Liver (tissue), 9 donors: Measurements from ENCODE around the gene OTUD5. TPM values are rescaled to one million over a fixed set of nuclear protein-coding genes. Genes with fewer than 3 reads are reported as not detected.
"Not testable (repeated sequence)": the region's sequence is repeated elsewhere in the genome, so short reads cannot be mapped to it uniquely, and the experiment has no call there.

Source experiments
- DNase-seq: peaks from one replicate; pipeline ENCODE4 v3.0.0-alpha.2; 2017; ENCODE audit warnings: low spot score
- H3K27ac ChIP-seq, 2 donors: one replicate each; pipeline ENCODE4 v1.7.0; 2013; ENCODE audit warnings: inconsistent platforms in 2 of 2, low read length in 2 of 2, control low read depth in 1 of 2, low read depth in 1 of 2, mild to moderate bottlenecking in 1 of 2
- H3K27me3 ChIP-seq, 4 donors: one replicate each; pipeline versions ENCODE4 v1.6.1 to v1.7.0; 2013; ENCODE audit warnings: low read length in 3 of 4, inconsistent platforms in 1 of 4, mild to moderate bottlenecking in 1 of 4, moderate library complexity in 1 of 4; ENCODE audit not compliant: control insufficient read depth in 4 of 4, insufficient read depth in 4 of 4
- H3K36me3 ChIP-seq, 4 donors: one replicate each; pipeline versions ENCODE4 v1.6.1 to v1.7.0; 2013; ENCODE audit warnings: low read length in 3 of 4, mild to moderate bottlenecking in 3 of 4, low read depth in 1 of 4, moderate library complexity in 1 of 4; ENCODE audit not compliant: control insufficient read depth in 4 of 4, insufficient read depth in 3 of 4
- H3K4me1 ChIP-seq, 4 donors: one replicate each; pipeline versions ENCODE4 v1.6.1 to v1.7.0; 2013; ENCODE audit warnings: low read length in 3 of 4, mild to moderate bottlenecking in 3 of 4, moderate library complexity in 1 of 4; ENCODE audit not compliant: control insufficient read depth in 4 of 4, insufficient read depth in 4 of 4
- H3K4me3 ChIP-seq, 3 donors: one replicate each; pipeline versions ENCODE4 v1.6.1 to v1.7.0; 2013; ENCODE audit warnings: low read length in 3 of 3, control low read depth in 1 of 3, low read depth in 1 of 3, mild to moderate bottlenecking in 1 of 3
- H3K9ac ChIP-seq, 2 donors: one replicate each; pipeline ENCODE4 v1.7.0; 2013; ENCODE audit warnings: low read length in 2 of 2, mild to moderate bottlenecking in 2 of 2, moderate library complexity in 2 of 2, control low read depth in 1 of 2, low read depth in 1 of 2
- H3K9me3 ChIP-seq, 4 donors: one replicate each; pipeline versions ENCODE4 v1.6.1 to v1.7.0; 2013; ENCODE audit warnings: low read length in 3 of 4; ENCODE audit not compliant: control insufficient read depth in 4 of 4
- CTCF ChIP-seq: fragments of 150-350 bp; IDR thresholded peaks from 2 replicates; pipeline ENCODE4 v1.5.1; 2017; ENCODE audit warnings: improper control_type of control experiment, low read depth, low read length; ENCODE audit not compliant: missing input control
- EGR1 ChIP-seq, 2 donors: IDR thresholded peaks; 2 replicates each; pipeline ENCODE4 v1.6.1; 2016 to 2018; ENCODE audit warnings: antibody characterized with exemption in 2 of 2, low read depth in 2 of 2
- FOXA2 ChIP-seq: IDR thresholded peaks from 2 replicates; pipeline ENCODE4 v1.6.1; 2016; ENCODE audit warnings: antibody characterized with exemption
- GABPA ChIP-seq, 2 donors: IDR thresholded peaks in 1 of 2; conservative IDR thresholded peaks in 1 of 2; 2 replicates each; pipeline ENCODE4 v1.6.1; 2016; ENCODE audit warnings: antibody characterized with exemption in 2 of 2, mild to moderate bottlenecking in 1 of 2, moderate library complexity in 1 of 2
- HNF4A ChIP-seq, 2 donors: conservative IDR thresholded peaks; 2 replicates each; pipeline ENCODE4 v1.6.1; 2016; ENCODE audit warnings: antibody characterized with exemption in 2 of 2, mild to moderate bottlenecking in 2 of 2
- MAX ChIP-seq: IDR thresholded peaks from 2 replicates; pipeline ENCODE4 v1.6.1; 2016; ENCODE audit warnings: antibody characterized with exemption
- RAD21 ChIP-seq, 2 donors: IDR thresholded peaks; 2 replicates each; pipeline ENCODE4 v1.6.1; 2016; ENCODE audit warnings: antibody characterized with exemption in 2 of 2, mild to moderate bottlenecking in 2 of 2
- REST ChIP-seq: IDR thresholded peaks from 2 replicates; pipeline ENCODE4 v1.6.1; 2016; ENCODE audit warnings: antibody characterized with exemption, mild to moderate bottlenecking
- SP1 ChIP-seq: IDR thresholded peaks from 2 replicates; pipeline ENCODE4 v1.6.1; 2018; ENCODE audit warnings: antibody characterized with exemption, mild to moderate bottlenecking
- whole genome bisulfite sequencing: extraction: QIAGEN DNeasy Blood & Tissue Kit; methylation state at CpG from one replicate; pipeline ENCODE4 v1.1.7; 2013; 5-methylcytosine and 5-hydroxymethylcytosine counted together
- polyA plus RNA-seq, 2 donors: library from polyadenylated mRNA; stranded (reverse) in 1 of 2; unstranded in 1 of 2; fragments of 200-250 nt in 1 of 2; fragments of >200 nt in 1 of 2; fragmentation: Nextera tagmentation in 1 of 2; extraction: Ambion mirVana in 1 of 2; gene quantifications; one replicate each; pipeline versions ENCODE4 v1.2.1 to v1.2.3, GENCODE V29; 2013 to 2015
- total RNA-seq, 2 donors: library from RNA; depleted of rRNA; stranded (reverse); fragments of >200 nt; gene quantifications; one replicate each; pipeline ENCODE4 v1.2.3, GENCODE V29; 2014
- donor health status: healthy.
- donor health status: healthy.
- donor health status: healthy.
- donor health status: healthy.
- donor health status: healthy.

OTUD5 gene
- total and polyA plus RNA-seq, 4 donors = 9.3 to 29.3 (median 17.9) TPM

DNA sequence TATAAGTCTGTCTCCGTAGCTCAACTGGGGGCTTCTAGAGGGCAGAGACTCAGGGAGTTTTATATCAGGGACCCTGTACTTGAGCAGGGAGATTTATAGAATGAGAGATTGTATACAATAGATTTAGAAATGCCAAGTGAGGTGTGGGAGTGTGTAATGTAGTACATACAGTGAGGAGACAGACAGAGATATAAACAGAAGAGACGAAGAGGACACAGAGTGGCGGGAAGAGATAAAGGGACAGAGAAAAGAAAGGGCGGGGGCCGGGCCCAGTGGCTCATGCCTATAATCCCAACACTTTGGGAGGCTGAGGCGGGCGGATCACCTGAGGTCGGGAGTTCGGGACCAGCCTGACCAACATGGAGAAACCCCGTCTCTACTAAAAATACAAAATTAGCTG, 22.9 kb upstream of the OTUD5 start:
- not testable (repeated sequence) for DNase-seq, H3K4me1 ChIP-seq, H3K9ac ChIP-seq, H3K4me3 ChIP-seq, H3K27ac ChIP-seq, H3K9me3 ChIP-seq, H3K27me3 ChIP-seq
- WGBS = 94% methylated on average over 3 of the region's 10 CpGs
- H3K36me3 ChIP-seq = peaks cover 15 to 54% (median 24%) of the 10 kb centered on the region in 4 donors

DNA sequence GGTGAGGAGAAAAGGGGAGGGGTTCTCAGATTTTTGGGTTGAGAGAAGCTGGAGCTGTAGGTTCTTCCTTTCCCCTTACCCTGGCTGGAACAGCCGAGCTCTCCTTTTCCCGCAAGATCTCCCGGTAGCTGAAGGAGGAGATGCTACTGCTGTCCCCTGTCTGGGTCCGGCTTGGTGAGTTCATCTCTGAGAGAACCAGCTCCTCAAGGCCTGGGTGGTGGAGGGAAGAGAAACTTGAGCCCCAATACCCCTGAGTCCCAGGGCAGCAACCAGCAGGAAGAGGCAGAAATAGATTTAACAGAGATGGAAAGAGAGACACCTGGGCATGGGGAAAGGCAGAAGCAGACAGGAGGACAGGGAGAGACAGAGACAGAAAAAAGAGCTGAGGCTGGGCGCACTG, 20.8 kb upstream of the OTUD5 start:
- Histone ChIP-seq H3K27ac (no peak overlapping the region), H3K4me3 (no peak overlapping the region), H3K9ac (no peak overlapping the region), H3K27me3 (no peaks in the 10 kb centered on the region), H3K4me1 (no peaks in the 10 kb centered on the region), H3K9me3 (no peaks in the 10 kb centered on the region), H3K36me3 (peaks cover 13 to 49% (median 23%) of the 10 kb centered on the region in 4 donors)
- DNase-seq = no peak
- TF ChIP-seq RAD21 (IDR thresholded peaks at IDR 0.05) (no peak), EGR1 (IDR thresholded peaks at IDR 0.05; ENCODE audit: low read depth in 2 of 2) (no peak), REST (no peak), FOXA2 (no peak), GABPA (IDR thresholded peaks at IDR 0.05 in 1 of 2, conservative IDR thresholded peaks at IDR 0.05 in 1 of 2) (no peak)
- WGBS = 94% methylated on average over 5 of the region's 5 CpGs

DNA sequence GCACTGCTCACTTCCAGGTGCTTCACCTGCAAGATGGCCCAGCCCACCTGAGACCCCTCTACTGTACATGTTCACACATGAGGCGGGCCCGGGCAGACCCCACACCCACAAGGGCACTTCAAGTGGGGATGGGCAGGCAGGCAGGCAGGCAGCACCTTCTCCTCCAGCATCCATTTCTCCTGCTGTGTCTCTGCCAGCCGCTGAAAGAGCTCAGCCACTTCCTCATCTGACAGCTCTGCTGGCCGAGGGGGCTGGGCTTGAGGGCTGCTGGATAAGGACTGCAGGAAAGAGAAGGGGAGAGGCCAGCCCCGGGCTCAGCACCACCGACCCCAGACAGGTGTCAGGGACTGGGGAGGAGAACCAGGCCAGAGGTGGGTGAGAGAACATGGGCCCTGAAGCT, 18.7 kb upstream of the OTUD5 start:
- no peaks in the 10 kb centered on the region for H3K27me3 ChIP-seq
- WGBS = 83% methylated on average over 6 of the region's 6 CpGs
- H3K4me3 ChIP-seq = no peak overlapping the region
- H3K9me3 ChIP-seq = no peaks in the 10 kb centered on the region
- TF ChIP-seq GABPA (IDR thresholded peaks at IDR 0.05 in 1 of 2, conservative IDR thresholded peaks at IDR 0.05 in 1 of 2) (no peak), SP1 (no peak), MAX (no peak), FOXA2 (no peak), CTCF (no peak), EGR1 (IDR thresholded peaks at IDR 0.05; ENCODE audit: low read depth in 2 of 2) (no peak), HNF4A (conservative IDR thresholded peaks at IDR 0.05) (no peak)
- no peak overlapping the region for H3K27ac ChIP-seq
- no peak for DNase-seq
- no peak overlapping the region for H3K9ac ChIP-seq
- peaks cover 3 to 8% (median 4%) of the 10 kb centered on the region in 4 donors for H3K4me1 ChIP-seq
- H3K36me3 ChIP-seq = peaks cover 5 to 30% (median 15%) of the 10 kb centered on the region in 4 donors
